ENCODE data around the gene FEV. TPM values are rescaled to one million over a fixed set of nuclear protein-coding genes. Genes with fewer than 3 reads are reported as not detected.

Gene FEV
- total and polyA plus RNA-seq, 10 donors: not detected

DNA sequence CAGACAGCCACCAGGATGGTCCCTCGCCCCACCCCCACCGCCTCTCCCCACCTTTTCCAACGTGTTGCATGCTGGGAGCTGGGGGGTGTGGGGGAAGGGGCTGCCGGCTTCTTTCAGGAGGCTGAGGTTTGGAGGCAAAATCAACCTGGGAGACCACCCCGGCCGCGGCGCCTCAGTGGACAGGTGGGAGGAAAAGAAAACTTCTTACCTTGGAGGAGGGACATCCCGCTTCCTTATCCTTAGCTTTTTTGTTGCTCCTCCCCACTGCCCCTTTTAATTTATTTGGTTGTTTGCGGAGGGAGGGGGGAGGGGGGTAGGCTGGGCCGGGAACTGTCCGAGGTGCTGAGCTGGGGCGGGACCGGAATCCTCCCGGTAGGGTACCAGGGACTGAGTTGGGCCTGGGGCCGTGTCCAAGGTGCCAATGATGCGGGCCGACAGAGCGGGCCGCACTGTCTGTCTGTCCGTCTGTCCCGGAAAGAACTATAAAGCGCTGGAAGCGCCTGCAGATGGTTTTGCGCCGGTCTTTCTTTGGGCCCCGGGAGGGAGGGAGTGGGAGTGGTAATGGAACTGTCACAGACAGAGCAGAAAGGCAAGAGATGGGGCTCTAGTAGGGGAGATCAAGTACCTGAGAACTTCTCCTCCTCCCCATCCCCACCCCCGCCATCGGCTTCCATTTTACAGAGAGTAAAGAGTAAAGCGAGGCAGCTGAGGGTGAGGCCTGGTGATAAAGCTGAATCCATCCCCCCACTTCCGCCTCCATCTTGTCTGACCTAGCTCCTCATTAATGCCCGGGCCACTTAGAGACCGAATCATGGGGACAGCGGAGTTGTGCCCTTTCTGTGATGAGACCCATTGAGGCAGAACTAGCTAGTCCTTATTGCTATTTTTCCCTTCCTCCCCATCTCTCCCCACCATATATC, 23.1 kb downstream of the FEV start:
- Histone ChIP-seq H3K4me3 (no peak overlapping the region), H3K4me1 (peaks cover 3 to 43% (median 27%) of the 10 kb centered on the region in 6 donors), H3K9me3 (peaks cover 0 to 4% (median 0%) of the 10 kb centered on the region in 8 donors), H3K27ac (no peak overlapping the region), H3K27me3 (replicated peaks in 1 of 7) (peaks cover 0 to 100% (median 72%) of the 10 kb centered on the region in 7 donors), H3K36me3 (no peaks in the 10 kb centered on the region)
- DNase-seq: no peak
- intact Hi-C loops (cut with DNase I; ENCODE audit: low total_unique reads): no loop called here
- WGBS, 5 donors: 14 to 27% (median 16%) methylated on average over 29 to 34 of the region's 34 CpGs
- TF ChIP-seq POLR2A (IDR thresholded peaks at IDR 0.05) (no peak), POLR2AphosphoS5 (IDR thresholded peaks at IDR 0.05) (no peak)
- TF ChIP-seq, protein P1, sequence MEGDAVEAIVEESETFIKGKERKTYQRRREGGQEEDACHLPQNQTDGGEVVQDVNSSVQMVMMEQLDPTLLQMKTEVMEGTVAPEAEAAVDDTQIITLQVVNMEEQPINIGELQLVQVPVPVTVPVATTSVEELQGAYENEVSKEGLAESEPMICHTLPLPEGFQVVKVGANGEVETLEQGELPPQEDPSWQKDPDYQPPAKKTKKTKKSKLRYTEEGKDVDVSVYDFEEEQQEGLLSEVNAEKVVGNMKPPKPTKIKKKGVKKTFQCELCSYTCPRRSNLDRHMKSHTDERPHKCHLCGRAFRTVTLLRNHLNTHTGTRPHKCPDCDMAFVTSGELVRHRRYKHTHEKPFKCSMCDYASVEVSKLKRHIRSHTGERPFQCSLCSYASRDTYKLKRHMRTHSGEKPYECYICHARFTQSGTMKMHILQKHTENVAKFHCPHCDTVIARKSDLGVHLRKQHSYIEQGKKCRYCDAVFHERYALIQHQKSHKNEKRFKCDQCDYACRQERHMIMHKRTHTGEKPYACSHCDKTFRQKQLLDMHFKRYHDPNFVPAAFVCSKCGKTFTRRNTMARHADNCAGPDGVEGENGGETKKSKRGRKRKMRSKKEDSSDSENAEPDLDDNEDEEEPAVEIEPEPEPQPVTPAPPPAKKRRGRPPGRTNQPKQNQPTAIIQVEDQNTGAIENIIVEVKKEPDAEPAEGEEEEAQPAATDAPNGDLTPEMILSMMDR (IDR thresholded peaks at IDR 0.05 in 8 of 11, conservative IDR thresholded peaks at IDR 0.05 in 3 of 11): no peak

DNA sequence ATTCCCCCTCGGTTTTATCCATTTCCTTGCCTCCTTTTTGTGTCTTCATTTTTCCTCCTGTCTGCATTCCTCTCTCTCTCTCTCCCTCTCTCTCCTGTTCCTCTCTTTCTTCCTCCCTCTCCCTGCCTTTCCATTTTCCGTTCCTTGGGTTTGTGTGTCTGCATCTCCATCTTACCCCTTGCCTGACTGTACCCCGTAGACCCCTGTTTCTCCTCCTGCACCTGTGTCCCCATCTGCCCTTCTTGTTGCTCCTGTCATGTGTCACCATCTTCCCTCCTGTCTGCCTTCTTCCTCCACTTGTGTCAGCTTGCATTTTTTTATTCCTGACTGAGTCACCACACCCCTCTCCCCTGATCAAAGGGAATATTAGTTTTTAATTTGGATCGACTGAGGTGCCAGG, 23.8 kb downstream of the FEV start:
- Histone ChIP-seq H3K36me3 (no peaks in the 10 kb centered on the region), H3K27me3 (replicated peaks in 1 of 7) (peaks cover 0 to 100% (median 72%) of the 10 kb centered on the region in 7 donors), H3K27ac (no peak overlapping the region), H3K4me3 (no peak overlapping the region), H3K4me1 (peaks cover 3 to 43% (median 27%) of the 10 kb centered on the region in 6 donors), H3K9me3 (peaks cover 0 to 4% (median 0%) of the 10 kb centered on the region in 8 donors)
- intact Hi-C loops (cut with DNase I; ENCODE audit: low total_unique reads): no loop called here
- no peak for DNase-seq
- 8 to 11% (median 10%) methylated on average over 4 of the region's 4 CpGs for WGBS, 5 donors
- TF ChIP-seq, protein P1 (IDR thresholded peaks at IDR 0.05 in 8 of 11, conservative IDR thresholded peaks at IDR 0.05 in 3 of 11): no peak
- TF ChIP-seq POLR2AphosphoS5 (IDR thresholded peaks at IDR 0.05) (no peak), POLR2A (IDR thresholded peaks at IDR 0.05) (no peak)

DNA sequence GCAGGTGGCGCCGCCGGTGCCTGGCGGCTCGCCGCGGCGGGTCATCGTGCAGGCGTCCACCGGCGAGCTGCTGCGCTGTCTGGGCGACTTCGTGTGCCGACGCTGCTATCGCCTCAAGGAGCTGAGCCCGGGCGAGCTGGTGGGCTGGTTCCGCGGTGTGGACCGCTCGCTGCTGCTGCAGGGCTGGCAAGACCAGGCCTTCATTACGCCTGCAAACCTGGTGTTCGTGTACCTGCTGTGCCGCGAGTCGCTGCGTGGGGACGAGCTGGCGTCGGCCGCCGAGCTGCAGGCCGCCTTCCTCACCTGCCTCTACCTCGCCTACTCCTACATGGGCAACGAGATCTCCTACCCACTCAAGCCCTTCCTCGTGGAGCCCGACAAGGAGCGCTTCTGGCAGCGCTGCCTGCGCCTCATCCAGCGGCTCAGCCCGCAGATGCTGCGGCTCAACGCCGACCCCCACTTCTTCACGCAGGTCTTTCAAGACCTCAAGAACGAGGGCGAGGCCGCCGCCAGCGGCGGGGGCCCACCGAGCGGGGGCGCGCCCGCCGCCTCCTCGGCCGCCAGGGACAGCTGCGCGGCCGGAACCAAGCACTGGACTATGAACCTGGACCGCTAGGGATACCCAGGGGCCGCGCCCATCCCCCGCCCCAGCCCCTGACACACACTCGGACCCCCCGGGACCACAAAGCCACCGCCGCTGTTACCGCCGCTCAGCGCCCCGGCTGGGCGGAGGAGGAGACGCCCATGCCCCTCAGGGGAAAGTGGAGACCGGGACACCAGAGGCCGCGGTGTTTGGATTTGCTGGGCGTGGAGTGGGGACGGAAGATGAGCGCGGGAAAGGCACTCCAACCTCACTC, 24.4 kb downstream of the FEV start:
- no peak for DNase-seq
- Histone ChIP-seq H3K27ac (no peak overlapping the region), H3K36me3 (no peaks in the 10 kb centered on the region), H3K27me3 (replicated peaks in 1 of 7) (peaks cover 0 to 97% (median 70%) of the 10 kb centered on the region in 7 donors), H3K4me3 (peak overlapping the region in 4 of 8 donors; percentile 43 to 72 (median 50)), H3K4me1 (peaks cover 3 to 43% (median 27%) of the 10 kb centered on the region in 6 donors), H3K9me3 (peaks cover 0 to 4% (median 0%) of the 10 kb centered on the region in 8 donors)
- TF ChIP-seq POLR2AphosphoS5 (IDR thresholded peaks at IDR 0.05) (no peak), POLR2A (IDR thresholded peaks at IDR 0.05) (no peak)
- TF ChIP-seq, protein P1 (IDR thresholded peaks at IDR 0.05 in 8 of 11, conservative IDR thresholded peaks at IDR 0.05 in 3 of 11): no peak
- WGBS, 5 donors: 5 to 8% (median 6%) methylated on average over 24 to 87 of the region's 87 CpGs
- intact Hi-C loops (cut with DNase I; ENCODE audit: low total_unique reads): no loop called here
